ENCODE results near the gene TM4SF1.

- no peak for TF ChIP-seq POLR2A (IDR thresholded peaks at IDR 0.05)
- TF ChIP-seq, protein P1, sequence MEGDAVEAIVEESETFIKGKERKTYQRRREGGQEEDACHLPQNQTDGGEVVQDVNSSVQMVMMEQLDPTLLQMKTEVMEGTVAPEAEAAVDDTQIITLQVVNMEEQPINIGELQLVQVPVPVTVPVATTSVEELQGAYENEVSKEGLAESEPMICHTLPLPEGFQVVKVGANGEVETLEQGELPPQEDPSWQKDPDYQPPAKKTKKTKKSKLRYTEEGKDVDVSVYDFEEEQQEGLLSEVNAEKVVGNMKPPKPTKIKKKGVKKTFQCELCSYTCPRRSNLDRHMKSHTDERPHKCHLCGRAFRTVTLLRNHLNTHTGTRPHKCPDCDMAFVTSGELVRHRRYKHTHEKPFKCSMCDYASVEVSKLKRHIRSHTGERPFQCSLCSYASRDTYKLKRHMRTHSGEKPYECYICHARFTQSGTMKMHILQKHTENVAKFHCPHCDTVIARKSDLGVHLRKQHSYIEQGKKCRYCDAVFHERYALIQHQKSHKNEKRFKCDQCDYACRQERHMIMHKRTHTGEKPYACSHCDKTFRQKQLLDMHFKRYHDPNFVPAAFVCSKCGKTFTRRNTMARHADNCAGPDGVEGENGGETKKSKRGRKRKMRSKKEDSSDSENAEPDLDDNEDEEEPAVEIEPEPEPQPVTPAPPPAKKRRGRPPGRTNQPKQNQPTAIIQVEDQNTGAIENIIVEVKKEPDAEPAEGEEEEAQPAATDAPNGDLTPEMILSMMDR (IDR thresholded peaks at IDR 0.05), result no peak
Measured at GRCh38 chr3:149375501-149376196, 1.8 kb downstream of the TM4SF1 start.

Data from Peyer's patch (tissue), 4 donors.